H1 (cell line): ENCODE results near the gene SIRT7. TPM values are rescaled to one million over a fixed set of nuclear protein-coding genes. Genes with fewer than 3 reads are reported as not detected.

Source experiments
- CTCF ChIA-PET: fragments of 300-600 bp; sonication (Branson Sonifier 250); formaldehyde crosslinking; loops from one replicate; lab custom pipeline; 2021; ENCODE audit not compliant: partially characterized antibody; lab: Charles Lee
- POLR2A ChIA-PET: fragments of 300-600 bp; sonication (Branson Sonifier 250); formaldehyde crosslinking; loops from one replicate; lab custom pipeline; 2021; ENCODE audit warnings: inconsistent platforms; ENCODE audit not compliant: partially characterized antibody; lab: Charles Lee
- DNase-seq, 2 experiments: peaks; one replicate each; pipeline versions ENCODE4 v3.0.0 to v3.0.0-alpha.2; 2010 to 2022; ENCODE audit warnings: low spot score in 2 of 2, low read depth in 1 of 2, mixed read lengths in 1 of 2
- FAIRE-seq: peaks from 2 replicates; lab custom pipeline; 2011; peaks lifted over from hg19 to GRCh38; lab: Jason Lieb, UNC
- H2AFZ ChIP-seq: 2 replicates; pipeline ENCODE4 v1.8.1; 2012; ENCODE audit warnings: low read length, inconsistent platforms
- H2AK5ac ChIP-seq: 2 replicates; pipeline ENCODE4 v1.6.1; 2013; ENCODE audit warnings: low read depth, low read length
- H2BK120ac ChIP-seq: replicated peaks from 2 replicates; pipeline ENCODE3; 2013; ENCODE audit warnings: low read depth, low read length, inconsistent platforms
- H2BK12ac ChIP-seq: 2 replicates; pipeline ENCODE4 v1.6.1; 2013; ENCODE audit warnings: low read depth, low read length
- H2BK15ac ChIP-seq: 2 replicates; pipeline ENCODE4 v1.6.1; 2013; ENCODE audit warnings: low read length
- H2BK20ac ChIP-seq: 2 replicates; pipeline ENCODE4 v1.6.1; 2013; ENCODE audit warnings: low read length
- H2BK5ac ChIP-seq: 2 replicates; pipeline ENCODE4 v1.6.1; 2013; ENCODE audit warnings: low read depth, low read length
- H3K14ac ChIP-seq: 2 replicates; pipeline ENCODE4 v1.6.1; 2013; ENCODE audit warnings: inconsistent platforms; ENCODE audit not compliant: insufficient read length
- H3K18ac ChIP-seq: 2 replicates; pipeline ENCODE4 v1.6.1; 2013; ENCODE audit warnings: low read length; ENCODE audit errors: extremely low read depth
- H3K23ac ChIP-seq: 2 replicates; pipeline ENCODE4 v1.6.1; 2013; ENCODE audit warnings: inconsistent platforms; ENCODE audit not compliant: insufficient read length
- H3K23me2 ChIP-seq: 2 replicates; pipeline ENCODE4 v1.6.1; 2013; ENCODE audit warnings: low read depth, low read length
- H3K27ac ChIP-seq: 2 replicates; pipeline ENCODE4 v1.6.1; 2011; ENCODE audit warnings: low read depth, low read length, inconsistent platforms
- H3K27me3 ChIP-seq, 4 experiments: replicated peaks in 1 of 4; 1 replicate in 1 of 4; 2 replicates in 3 of 4; pipeline versions ENCODE4 v1.6.1 to v1.8.1; 2011 to 2013; ENCODE audit warnings: low read length in 3 of 4, mild to moderate bottlenecking in 3 of 4, inconsistent platforms in 2 of 4, mixed read lengths in 2 of 4, moderate library complexity in 1 of 4; ENCODE audit not compliant: control insufficient read depth in 3 of 4, insufficient read depth in 3 of 4; ENCODE audit errors: extremely low read depth in 1 of 4
- H3K36me3 ChIP-seq, 4 experiments: 2 replicates each; pipeline versions ENCODE4 v1.6.1 to v1.8.1; 2011 to 2013; ENCODE audit warnings: mild to moderate bottlenecking in 4 of 4, low read length in 3 of 4, moderate library complexity in 2 of 4, control low read depth in 1 of 4, inconsistent platforms in 1 of 4; ENCODE audit not compliant: insufficient read depth in 4 of 4, control insufficient read depth in 2 of 4
- H3K4ac ChIP-seq: replicated peaks from 2 replicates; pipeline ENCODE3; 2013; ENCODE audit warnings: low read length, low read depth, mixed read lengths, inconsistent platforms; ENCODE audit not compliant: insufficient read length
- H3K4me1 ChIP-seq, 4 experiments: replicated peaks in 1 of 4; 1 replicate in 1 of 4; 2 replicates in 3 of 4; pipeline versions ENCODE4 v1.6.1 to v1.8.1; 2011 to 2013; ENCODE audit warnings: low read length in 3 of 4, inconsistent platforms in 2 of 4, mixed read lengths in 1 of 4; ENCODE audit not compliant: insufficient read depth in 4 of 4, control insufficient read depth in 3 of 4
- H3K4me2 ChIP-seq, 2 experiments: 2 replicates each; pipeline versions ENCODE4 v1.6.1 to v1.8.1; 2011 to 2013; ENCODE audit warnings: low read depth in 2 of 2, low read length in 2 of 2, control low read depth in 1 of 2, inconsistent platforms in 1 of 2, mild to moderate bottlenecking in 1 of 2; ENCODE audit not compliant: insufficient read depth in 1 of 2
- H3K4me3 ChIP-seq, 4 experiments: fragments of 200-600, 300-600 bp in 1 of 4; sonication (generic), shearing (Covaris generic), sonication (Bioruptor Twin) in 1 of 4; 2 replicates each; pipeline versions ENCODE4 v1.5.1 to v1.8.1; 2011 to 2016; ENCODE audit warnings: low read length in 4 of 4, low read depth in 3 of 4, control low read depth in 2 of 4, inconsistent platforms in 2 of 4, mild to moderate bottlenecking in 2 of 4, mixed read lengths in 1 of 4, moderate library complexity in 1 of 4; ENCODE audit not compliant: insufficient read depth in 2 of 4; ENCODE audit errors: extremely low read depth in 1 of 4
- H3K56ac ChIP-seq: replicated peaks from 2 replicates; pipeline ENCODE3; 2013; ENCODE audit warnings: low read depth, mild to moderate bottlenecking, mixed read lengths, low read length, inconsistent platforms; ENCODE audit not compliant: insufficient read length
- H3K79me1 ChIP-seq: 2 replicates; pipeline ENCODE4 v1.6.1; 2013; ENCODE audit warnings: low read depth, low read length, control low read depth
- H3K79me2 ChIP-seq, 2 experiments: 2 replicates each; pipeline versions ENCODE4 v1.6.1 to v1.8.1; 2012 to 2013; ENCODE audit warnings: low read length in 2 of 2, mild to moderate bottlenecking in 2 of 2, inconsistent platforms in 1 of 2; ENCODE audit not compliant: insufficient read depth in 2 of 2, control insufficient read depth in 1 of 2
- H3K9ac ChIP-seq, 4 experiments: replicated peaks in 1 of 4; 1 replicate in 1 of 4; 2 replicates in 3 of 4; pipeline versions ENCODE4 v1.6.1 to v1.8.1; 2011 to 2013; ENCODE audit warnings: low read depth in 3 of 4, low read length in 3 of 4, control low read depth in 2 of 4, mild to moderate bottlenecking in 2 of 4, moderate library complexity in 2 of 4, inconsistent platforms in 1 of 4; ENCODE audit errors: extremely low read depth in 1 of 4
- H3K9me3 ChIP-seq, 2 experiments: 2 replicates each; pipeline versions ENCODE4 v1.6.1 to v1.8.1; 2012 to 2013; ENCODE audit warnings: mild to moderate bottlenecking in 2 of 2, moderate library complexity in 2 of 2, control low read depth in 1 of 2, inconsistent platforms in 1 of 2, low read depth in 1 of 2, low read length in 1 of 2, mixed read lengths in 1 of 2; ENCODE audit not compliant: insufficient read depth in 2 of 2
- H4K20me1 ChIP-seq, 2 experiments: replicated peaks in 1 of 2; 2 replicates each; pipeline versions ENCODE3 to v1.8.1; 2011 to 2013; ENCODE audit warnings: inconsistent platforms in 2 of 2, low read length in 2 of 2, mild to moderate bottlenecking in 1 of 2; ENCODE audit not compliant: insufficient read depth in 2 of 2, control insufficient read depth in 1 of 2
- H4K5ac ChIP-seq: 2 replicates; pipeline ENCODE4 v1.6.1; 2013; ENCODE audit warnings: low read length, low read depth, mixed read lengths, inconsistent platforms; ENCODE audit not compliant: insufficient read length
- H4K8ac ChIP-seq: 2 replicates; pipeline ENCODE4 v1.8.0; 2013; ENCODE audit warnings: mild to moderate bottlenecking, moderate library complexity, low read length, inconsistent platforms; ENCODE audit not compliant: insufficient read depth; ENCODE audit errors: extremely low read depth
- H4K91ac ChIP-seq: replicated peaks from 2 replicates; pipeline ENCODE3; 2013; ENCODE audit warnings: low read length, mixed read lengths, inconsistent platforms; ENCODE audit not compliant: insufficient read length
- ASH2L ChIP-seq: fragments of 200-600, 300-600 bp; sonication (generic); IDR thresholded peaks from one replicate; pipeline ENCODE4 v1.7.1; 2017; ENCODE audit warnings: low read length
- CBX8 ChIP-seq: fragments of 300-800, 300-1000 bp; sonication (generic); IDR thresholded peaks from 2 replicates; pipeline ENCODE4 v1.7.1; 2016; ENCODE audit warnings: low read depth, low read length, borderline replicate concordance
- GTF2F1 ChIP-seq: IDR thresholded peaks from 2 replicates; pipeline ENCODE4 v1.6.1; 2012; ENCODE audit warnings: low read depth, low read length, improper control_type of control experiment, borderline replicate concordance
- JUN ChIP-seq: IDR thresholded peaks from 2 replicates; pipeline ENCODE4 v1.6.1; 2011; ENCODE audit warnings: low read depth, mild to moderate bottlenecking, improper control_type of control experiment, low read length
- JUND ChIP-seq: IDR thresholded peaks from 2 replicates; pipeline ENCODE4 v1.6.1; 2011; ENCODE audit warnings: mild to moderate bottlenecking, improper control_type of control experiment, low read length
- KDM1A ChIP-seq: fragments of 200-600, 300-600 bp; sonication (generic); IDR thresholded peaks from 2 replicates; pipeline ENCODE4 v1.7.1; 2016; ENCODE audit warnings: mild to moderate bottlenecking, low read length, borderline replicate concordance
- KDM4A ChIP-seq: IDR thresholded peaks from one replicate; pipeline ENCODE4 v1.7.1; 2012; ENCODE audit warnings: low read depth, mild to moderate bottlenecking, moderate library complexity, low read length, inconsistent platforms; ENCODE audit not compliant: severe bottlenecking
- NRF1 ChIP-seq: IDR thresholded peaks from 2 replicates; pipeline ENCODE4 v1.6.1; 2011; ENCODE audit warnings: mild to moderate bottlenecking, low read depth, low read length, improper control_type of control experiment
- POU5F1 ChIP-seq: IDR thresholded peaks from 2 replicates; pipeline ENCODE4 v1.6.1; 2011; ENCODE audit warnings: low read depth, mild to moderate bottlenecking, low read length, moderate library complexity
- SIRT6 ChIP-seq: IDR thresholded peaks from one replicate; pipeline ENCODE4 v1.7.1; 2012; ENCODE audit warnings: low read length, inconsistent platforms
- TAF7 ChIP-seq: optimal IDR thresholded peaks from 2 replicates; pipeline ENCODE3; 2011; ENCODE audit warnings: low read depth, mild to moderate bottlenecking, inconsistent platforms, low read length, moderate library complexity, borderline replicate concordance
- TEAD4 ChIP-seq: IDR thresholded peaks from 2 replicates; pipeline ENCODE4 v1.6.1; 2012; ENCODE audit warnings: low read depth, low read length, inconsistent platforms, mixed read lengths
- WGBS, 2 experiments: shearing (Covaris generic) in 1 of 2; methylation state at CpG; one replicate each; pipeline versions ENCODE4 v1.1.6 to v1.1.7; 2013 to 2015; ENCODE audit warnings: low lambda C conversion rate in 2 of 2, mixed read lengths in 2 of 2, inconsistent platforms in 1 of 2, low coverage in 1 of 2, missing lambda C conversion rate in 1 of 2; ENCODE audit not compliant: insufficient replicate concordance in 2 of 2, insufficient coverage in 1 of 2, insufficient read length in 1 of 2; ENCODE audit errors: extremely low coverage in 1 of 2, missing lambda C conversion rate in 1 of 2; 5-methylcytosine and 5-hydroxymethylcytosine counted together
- polyA plus RNA-seq, 7 experiments: library from polyadenylated mRNA; depleted of rRNA in 3 of 7; stranded (reverse) in 5 of 7; unstranded in 2 of 7; fragments of >200 nt in 5 of 7; fragments of 200-250 nt in 2 of 7; gene quantifications; 1 replicate in 5 of 7; 2 replicates in 1 of 7; 4 replicates in 1 of 7; pipeline versions ENCODE4 v1.2.1 to v1.2.3, GENCODE V29; 2011 to 2013; ENCODE audit warnings: missing spikeins in 2 of 7, mixed read lengths in 2 of 7
- total RNA-seq: library from RNA; stranded (reverse); fragmentation: NEBNext Ultra II Directional; extraction: Animal tissue kit (Norgen Biotek cat#: 25700); gene quantifications from 2 replicates; pipeline ENCODE4 v1.2.1, GENCODE V29; 2021

The SIRT7 gene
- total and polyA plus RNA-seq, 2 of the 8 experiments (the other 6 are each of a cell fraction or from before 2014, with no cell fraction given): 5.8 to 16.6 TPM

DNA sequence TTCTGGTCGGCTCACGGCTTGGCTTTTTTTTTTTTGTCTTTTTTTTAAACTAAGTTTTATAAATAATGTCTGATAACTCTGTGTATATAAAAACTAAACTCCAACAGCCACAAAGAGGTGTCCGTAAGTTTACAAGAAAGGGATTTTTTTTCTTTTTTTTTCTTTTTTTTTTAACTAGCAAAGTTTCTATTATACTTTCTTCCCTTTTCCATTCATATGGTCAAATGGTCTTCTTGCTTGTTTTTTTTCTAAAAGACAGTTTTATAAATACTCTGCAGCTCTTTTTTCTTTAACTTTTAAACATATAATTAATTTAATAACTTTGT is 3.5 kb upstream of the SIRT7 start:
- Histone ChIP-seq H2BK15ac (no peak overlapping the region), H3K4me1 (peaks cover 0 to 42% (median 31%) of the 10 kb centered on the region in 4 experiments; a peak in 6 of 7 replicates), H3K79me1 (peaks cover 45% of the 10 kb centered on the region), H3K4me3 (no peak overlapping the region), H3K4ac (no peak overlapping the region), H3K27ac (no peak overlapping the region), H2AK5ac (no peak overlapping the region), H3K14ac (no peak overlapping the region), H2BK5ac (no peak overlapping the region; the same call in 1 of the 2 replicates), H4K8ac (no peak overlapping the region), H2BK20ac (no peak overlapping the region), H2BK120ac (no peak overlapping the region), H3K23ac (no peak overlapping the region), H2AFZ (no peak overlapping the region), H4K91ac (no peak overlapping the region), H2BK12ac (no peak overlapping the region), H3K56ac (no peak overlapping the region), H3K18ac (no peak overlapping the region), H4K5ac (no peak overlapping the region), H3K79me2 (peaks cover 12 to 83% of the 10 kb centered on the region in 2 experiments; a peak in 3 of 4 replicates), H3K4me2 (no peak overlapping the region), H3K36me3 (peaks cover 3 to 26% (median 6%) of the 10 kb centered on the region in 4 experiments; a peak in 6 of 8 replicates), H3K27me3 (no peaks in the 10 kb centered on the region), H3K23me2 (peaks cover 10% of the 10 kb centered on the region), H3K9ac (no peak overlapping the region), H4K20me1 (peaks cover 18 to 29% of the 10 kb centered on the region in 2 experiments), H3K9me3 (no peaks in the 10 kb centered on the region)
- FAIRE-seq (no peak), DNase-seq (no peak)
- TF ChIP-seq KDM1A (no peak), TAF7 (no peak), CBX8 (no peak), ASH2L (no peak), POU5F1 (no peak), KDM4A (no peak), SIRT6 (no peak), JUND (no peak), GTF2F1 (no peak), TEAD4 (no peak), JUN (no peak), NRF1 (no peak; the same call in 1 of the 2 replicates)
- POLR2A ChIA-PET: interaction anchor here (1.1 to 14.6 kb wide), 6 partner anchors 8 to 100 kb away, joined by 3 to 150 read pairs (median 5); partner anchors contain the start of genes PCYT2, PYCR1 and SIRT7
- CTCF ChIA-PET: interaction anchor here (0.8 to 2.6 kb wide), 6 partner anchors 15 to 99 kb away, joined by 3 to 5 read pairs (median 3); no protein-coding TSS in a partner anchor
- 97% methylated on average over 3 of the region's 3 CpGs; no CpG with 5 or more reads in 1 of the 2 experiments for WGBS, 2 experiments
